ENCODE data around the gene MSTN.
"Not testable (repeated sequence)": the region's sequence is repeated elsewhere in the genome, so short reads cannot be mapped to it uniquely, and the experiment has no call there.

MSTN gene

DNA sequence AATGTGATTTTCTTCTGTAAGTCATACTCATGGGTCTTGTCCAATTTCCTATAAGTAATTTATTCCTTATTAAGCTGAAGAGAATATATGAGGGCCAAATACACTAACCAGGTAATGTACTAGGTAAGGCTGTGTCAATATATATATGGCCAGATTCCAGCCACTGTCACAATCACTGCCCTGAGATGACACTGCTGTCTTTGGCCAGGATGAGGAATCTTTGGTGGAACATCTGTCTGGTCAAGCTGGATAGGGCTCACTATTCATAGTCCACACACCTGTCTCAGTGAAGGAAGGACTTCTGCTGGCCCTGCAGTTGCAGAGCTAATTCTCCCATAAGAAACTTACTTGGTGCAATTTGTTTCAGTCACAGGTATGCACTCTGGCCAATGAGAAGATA, 11.3 kb downstream of the MSTN start:
- TF ChIP-seq, protein P1, sequence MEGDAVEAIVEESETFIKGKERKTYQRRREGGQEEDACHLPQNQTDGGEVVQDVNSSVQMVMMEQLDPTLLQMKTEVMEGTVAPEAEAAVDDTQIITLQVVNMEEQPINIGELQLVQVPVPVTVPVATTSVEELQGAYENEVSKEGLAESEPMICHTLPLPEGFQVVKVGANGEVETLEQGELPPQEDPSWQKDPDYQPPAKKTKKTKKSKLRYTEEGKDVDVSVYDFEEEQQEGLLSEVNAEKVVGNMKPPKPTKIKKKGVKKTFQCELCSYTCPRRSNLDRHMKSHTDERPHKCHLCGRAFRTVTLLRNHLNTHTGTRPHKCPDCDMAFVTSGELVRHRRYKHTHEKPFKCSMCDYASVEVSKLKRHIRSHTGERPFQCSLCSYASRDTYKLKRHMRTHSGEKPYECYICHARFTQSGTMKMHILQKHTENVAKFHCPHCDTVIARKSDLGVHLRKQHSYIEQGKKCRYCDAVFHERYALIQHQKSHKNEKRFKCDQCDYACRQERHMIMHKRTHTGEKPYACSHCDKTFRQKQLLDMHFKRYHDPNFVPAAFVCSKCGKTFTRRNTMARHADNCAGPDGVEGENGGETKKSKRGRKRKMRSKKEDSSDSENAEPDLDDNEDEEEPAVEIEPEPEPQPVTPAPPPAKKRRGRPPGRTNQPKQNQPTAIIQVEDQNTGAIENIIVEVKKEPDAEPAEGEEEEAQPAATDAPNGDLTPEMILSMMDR (IDR thresholded peaks at IDR 0.05; ENCODE audit: poor library complexity, severe bottlenecking): no peak
- peaks cover 12% of the 10 kb centered on the region for H3K4me1 ChIP-seq (ENCODE audit: insufficient read depth, poor library complexity, severe bottlenecking)
- DNase-seq (ENCODE audit: low spot score): no peak
- no peak for ATAC-seq (ENCODE audit: low read depth)
- no peaks in the 10 kb centered on the region for H3K9me3 ChIP-seq (ENCODE audit: severe bottlenecking)
- no peak overlapping the region for H3K4me3 ChIP-seq (ENCODE audit: severe bottlenecking)
- H3K36me3 ChIP-seq (ENCODE audit: low read depth): no peaks in the 10 kb centered on the region
- no peak overlapping the region for H3K27ac ChIP-seq (ENCODE audit: poor library complexity, severe bottlenecking)
- no peaks in the 10 kb centered on the region for H3K27me3 ChIP-seq (ENCODE audit: insufficient read depth, poor library complexity, severe bottlenecking)

- TF ChIP-seq, protein P1 (IDR thresholded peaks at IDR 0.05; ENCODE audit: poor library complexity, severe bottlenecking): no peak
- Histone ChIP-seq H3K27ac (ENCODE audit: poor library complexity, severe bottlenecking) (no peak overlapping the region), H3K4me3 (ENCODE audit: severe bottlenecking) (no peak overlapping the region), H3K36me3 (ENCODE audit: low read depth) (no peaks in the 10 kb centered on the region), H3K4me1 (ENCODE audit: insufficient read depth, poor library complexity, severe bottlenecking) (peaks cover 12% of the 10 kb centered on the region), H3K27me3 (ENCODE audit: insufficient read depth, poor library complexity, severe bottlenecking) (no peaks in the 10 kb centered on the region), H3K9me3 (ENCODE audit: severe bottlenecking) (no peaks in the 10 kb centered on the region)
- DNase-seq (ENCODE audit: low spot score): no peak
- ATAC-seq (ENCODE audit: low read depth): no peak
Measured at GRCh38 chr2:190050001-190050400, 12.5 kb downstream of the MSTN start.

- DNase-seq (ENCODE audit: low spot score): no peak
- no peak overlapping the region for H3K4me3 ChIP-seq (ENCODE audit: severe bottlenecking)
- no peaks in the 10 kb centered on the region for H3K9me3 ChIP-seq (ENCODE audit: severe bottlenecking)
- TF ChIP-seq, protein P1 (IDR thresholded peaks at IDR 0.05; ENCODE audit: poor library complexity, severe bottlenecking): no peak
- H3K27me3 ChIP-seq (ENCODE audit: insufficient read depth, poor library complexity, severe bottlenecking): no peaks in the 10 kb centered on the region
- H3K27ac ChIP-seq (ENCODE audit: poor library complexity, severe bottlenecking): no peak overlapping the region
- no peak for ATAC-seq (ENCODE audit: low read depth)
- H3K36me3 ChIP-seq (ENCODE audit: low read depth): no peaks in the 10 kb centered on the region
- no peaks in the 10 kb centered on the region for H3K4me1 ChIP-seq (ENCODE audit: insufficient read depth, poor library complexity, severe bottlenecking)
Measured at GRCh38 chr2:190044866-190045265, 17.7 kb downstream of the MSTN start.

GRCh38 chr2:190043441-190043840, 19.1 kb downstream of the MSTN start:
- ATAC-seq (ENCODE audit: low read depth) (no peak), DNase-seq (ENCODE audit: low spot score) (no peak)
- TF ChIP-seq, protein P1 (IDR thresholded peaks at IDR 0.05; ENCODE audit: poor library complexity, severe bottlenecking): no peak
- Histone ChIP-seq H3K36me3 (ENCODE audit: low read depth) (no peaks in the 10 kb centered on the region), H3K4me3 (ENCODE audit: severe bottlenecking) (no peak overlapping the region), H3K4me1 (ENCODE audit: insufficient read depth, poor library complexity, severe bottlenecking) (no peaks in the 10 kb centered on the region), H3K27me3 (ENCODE audit: insufficient read depth, poor library complexity, severe bottlenecking) (no peaks in the 10 kb centered on the region), H3K27ac (ENCODE audit: poor library complexity, severe bottlenecking) (no peak overlapping the region), H3K9me3 (ENCODE audit: severe bottlenecking) (no peaks in the 10 kb centered on the region)

- H3K36me3 ChIP-seq (ENCODE audit: low read depth): no peaks in the 10 kb centered on the region
- ATAC-seq (ENCODE audit: low read depth): no peak
Measured at GRCh38 chr2:190036071-190036470, 26.5 kb downstream of the MSTN start.

DNA sequence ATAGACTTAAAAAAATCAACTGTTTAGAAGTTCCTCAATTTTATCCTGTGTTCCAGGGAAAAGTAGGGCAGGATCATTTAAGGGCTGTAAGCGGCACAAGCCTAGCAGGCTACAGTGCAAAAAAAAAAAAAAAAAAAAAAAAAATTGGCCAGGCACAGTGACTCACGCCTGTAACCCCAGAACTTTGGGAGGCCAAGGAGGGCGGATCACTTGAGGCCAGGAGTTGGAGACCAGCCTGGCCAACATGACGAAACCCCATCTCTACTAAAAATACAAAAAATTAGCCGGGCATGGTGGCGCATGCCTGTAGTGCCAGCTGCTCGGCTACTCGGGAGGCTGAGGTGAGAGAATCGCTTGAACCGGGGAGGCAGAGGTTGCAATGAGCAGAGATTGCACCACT, 28.1 kb downstream of the MSTN start:
- not testable (repeated sequence) for H3K4me1 ChIP-seq (ENCODE audit: insufficient read depth, poor library complexity, severe bottlenecking); DNase-seq (ENCODE audit: low spot score); H3K27ac ChIP-seq (ENCODE audit: poor library complexity, severe bottlenecking); H3K4me3 ChIP-seq (ENCODE audit: severe bottlenecking); H3K9me3 ChIP-seq (ENCODE audit: severe bottlenecking); H3K36me3 ChIP-seq (ENCODE audit: low read depth); H3K27me3 ChIP-seq (ENCODE audit: insufficient read depth, poor library complexity, severe bottlenecking); ATAC-seq (ENCODE audit: low read depth)

More at GRCh38 chr2:190036071-190036470, 26.5 kb downstream of the MSTN start:
- no peaks in the 10 kb centered on the region for H3K9me3 ChIP-seq (ENCODE audit: severe bottlenecking)
- TF ChIP-seq, protein P1 (IDR thresholded peaks at IDR 0.05; ENCODE audit: poor library complexity, severe bottlenecking): no peak
- H3K27ac ChIP-seq (ENCODE audit: poor library complexity, severe bottlenecking): no peak overlapping the region
- no peak for DNase-seq (ENCODE audit: low spot score)
- no peaks in the 10 kb centered on the region for H3K27me3 ChIP-seq (ENCODE audit: insufficient read depth, poor library complexity, severe bottlenecking)
- H3K4me3 ChIP-seq (ENCODE audit: severe bottlenecking): no peak overlapping the region
- H3K4me1 ChIP-seq (ENCODE audit: insufficient read depth, poor library complexity, severe bottlenecking): no peaks in the 10 kb centered on the region
